Loucy (cell line): ENCODE measurements around the gene TCP1.

Source experiments
- H2AFZ ChIP-seq: fragments of 200-600 bp; sonication (generic); 2 replicates; pipeline ENCODE4 v1.6.0; 2016; ENCODE audit warnings: antibody characterized with exemption, mild to moderate bottlenecking, low read length, moderate library complexity
- H3F3A ChIP-seq: fragments of 200-600 bp; 2 replicates; pipeline ENCODE4 v1.6.0; 2016; ENCODE audit warnings: antibody characterized with exemption, low read depth, mild to moderate bottlenecking
- H3K27me3 ChIP-seq: fragments of 200-600 bp; sonication (generic); 2 replicates; pipeline ENCODE4 v1.6.1; 2014; ENCODE audit warnings: low read length, mild to moderate bottlenecking; ENCODE audit not compliant: insufficient read depth, poor library complexity, severe bottlenecking
- H3K36me3 ChIP-seq: fragments of 200-600 bp; sonication (generic); 2 replicates; pipeline ENCODE4 v1.6.1; 2016; ENCODE audit warnings: low read length; ENCODE audit not compliant: insufficient read depth
- H3K4me1 ChIP-seq: fragments of 200-600 bp; sonication (generic); 2 replicates; pipeline ENCODE4 v1.5.1; 2014; ENCODE audit warnings: low read length, mild to moderate bottlenecking; ENCODE audit not compliant: insufficient read depth, poor library complexity, severe bottlenecking
- H3K4me2 ChIP-seq: fragments of 200-600 bp; sonication (generic); 2 replicates; pipeline ENCODE4 v1.6.0; 2014; ENCODE audit warnings: antibody characterized with exemption, low read length, low read depth, mild to moderate bottlenecking; ENCODE audit not compliant: poor library complexity, severe bottlenecking
- H3K4me3 ChIP-seq: fragments of 200-600 bp; sonication (generic); 2 replicates; pipeline ENCODE4 v1.5.1; 2014; ENCODE audit warnings: low read length, mild to moderate bottlenecking, mixed read lengths; ENCODE audit not compliant: poor library complexity, severe bottlenecking
- H3K79me2 ChIP-seq: fragments of 200-600 bp; sonication (generic); 2 replicates; pipeline ENCODE4 v1.6.1; 2014; ENCODE audit warnings: low read length; ENCODE audit not compliant: insufficient read depth
- H3K9ac ChIP-seq: fragments of 200-600 bp; sonication (generic); 2 replicates; pipeline ENCODE4 v1.6.0; 2014; ENCODE audit warnings: mild to moderate bottlenecking, low read depth, low read length, moderate library complexity; ENCODE audit not compliant: poor library complexity, severe bottlenecking
- H3K9me2 ChIP-seq: fragments of 200-600 bp; sonication (generic); replicated peaks from 2 replicates; pipeline ENCODE4 v1.6.1; 2016; ENCODE audit warnings: low read depth, low read length, mixed read lengths
- H3K9me3 ChIP-seq: fragments of 200-600 bp; sonication (generic); 2 replicates; pipeline ENCODE4 v1.6.1; 2014; ENCODE audit warnings: mild to moderate bottlenecking, antibody characterized with exemption, low read length, low read depth; ENCODE audit not compliant: insufficient read depth
- H4K20me1 ChIP-seq: fragments of 200-600 bp; sonication (generic); 2 replicates; pipeline ENCODE4 v1.6.0; 2014; ENCODE audit warnings: antibody characterized with exemption, low read length, mild to moderate bottlenecking; ENCODE audit not compliant: insufficient read depth, poor library complexity, severe bottlenecking
- CTCF ChIP-seq: fragments of 200-600 bp; sonication (generic); conservative IDR thresholded peaks from 2 replicates; pipeline ENCODE4 v1.5.1; 2014; ENCODE audit warnings: mild to moderate bottlenecking, antibody characterized with exemption, low read length
- EZH2phosphoT487 ChIP-seq: fragments of 200-600 bp; IDR thresholded peaks from 2 replicates; pipeline ENCODE4 v1.6.1; 2018; ENCODE audit warnings: antibody characterized with exemption, mild to moderate bottlenecking, moderate library complexity, borderline replicate concordance

The TCP1 gene

GRCh38 chr6:159766906-159767305 lies 22.5 kb downstream of the TCP1 start:
- H3K4me3 ChIP-seq = peak overlapping the region; percentile 1
- H4K20me1 ChIP-seq = peaks cover 16% of the 10 kb centered on the region
- peaks cover 57% of the 10 kb centered on the region for H3K79me2 ChIP-seq
- H3K9me2 ChIP-seq = no peaks in the 10 kb centered on the region
- H3K36me3 ChIP-seq = peaks cover 51% of the 10 kb centered on the region; the same call in 1 of the 2 replicates
- H2AFZ ChIP-seq = no peak overlapping the region
- peaks cover 19% of the 10 kb centered on the region for H3K4me1 ChIP-seq
- H3F3A ChIP-seq = no peaks in the 10 kb centered on the region
- peak overlapping the region; percentile 86 for H3K4me2 ChIP-seq
- no peaks in the 10 kb centered on the region for H3K27me3 ChIP-seq
- no peak for TF ChIP-seq EZH2phosphoT487
- TF ChIP-seq CTCF = no peak
- no peaks in the 10 kb centered on the region for H3K9me3 ChIP-seq
- H3K9ac ChIP-seq = peak overlapping the region; percentile 19

- Histone ChIP-seq H3K9me3 (no peaks in the 10 kb centered on the region), H3K9me2 (no peaks in the 10 kb centered on the region), H4K20me1 (peaks cover 5% of the 10 kb centered on the region), H3K27me3 (no peaks in the 10 kb centered on the region), H3K4me2 (peak overlapping the region; percentile 86), H3K36me3 (peaks cover 27% of the 10 kb centered on the region; the same call in 1 of the 2 replicates), H2AFZ (peak overlapping the region; percentile 79), H3F3A (no peaks in the 10 kb centered on the region), H3K4me1 (peaks cover 27% of the 10 kb centered on the region), H3K9ac (peak overlapping the region; percentile 96), H3K79me2 (peaks cover 67% of the 10 kb centered on the region), H3K4me3 (peak overlapping the region; percentile 94)
- TF ChIP-seq EZH2phosphoT487 (no peak), CTCF (no peak)
Measured at GRCh38 chr6:159762681-159763293, 26.6 kb downstream of the TCP1 start.

GRCh38 chr6:159761873-159762680 lies 27.3 kb downstream of the TCP1 start, which contains the start of gene ACAT2:
Gene ACAT2 (plus strand): TSS chr6:159762045. CDS start chr6:159762088, 43 bp downstream.
- Histone ChIP-seq H3K9me2 (no peaks in the 10 kb centered on the region), H3F3A (no peaks in the 10 kb centered on the region), H3K4me3 (peak within 1 kb of the TSS; percentile 94), H3K79me2 (peaks cover 62% of the 10 kb centered on the region), H3K4me2 (peak within 1 kb of the TSS; percentile 97), H2AFZ (peak within 1 kb of the TSS; percentile 93), H3K36me3 (peaks cover 25% of the 10 kb centered on the region; the same call in 1 of the 2 replicates), H3K9ac (peak within 1 kb of the TSS; percentile 96), H3K4me1 (peaks cover 27% of the 10 kb centered on the region), H3K9me3 (no peaks in the 10 kb centered on the region), H4K20me1 (peaks cover 5% of the 10 kb centered on the region), H3K27me3 (no peaks in the 10 kb centered on the region)
- no peak for TF ChIP-seq CTCF
- TF ChIP-seq EZH2phosphoT487 = no peak
